Osteoblast (primary cell): ENCODE measurements around the gene SEM1. TPM values are rescaled to one million over a fixed set of nuclear protein-coding genes. Genes with fewer than 3 reads are reported as not detected.

ENCODE experiments used
- DNase-seq: peaks from one replicate; pipeline ENCODE4 v3.0.0; 2011; ENCODE audit warnings: low spot score, mixed read lengths; ENCODE audit not compliant: insufficient read length; ENCODE audit errors: missing footprints
- H2AFZ ChIP-seq: 2 replicates; pipeline ENCODE4 v1.6.0; 2011; ENCODE audit warnings: mild to moderate bottlenecking, low read length
- H3K27ac ChIP-seq: 2 replicates; pipeline ENCODE4 v1.5.1; 2011; ENCODE audit warnings: mild to moderate bottlenecking, low read depth, low read length, moderate library complexity
- H3K27me3 ChIP-seq: 2 replicates; pipeline ENCODE4 v1.6.0; 2012; ENCODE audit warnings: mild to moderate bottlenecking, control low read depth, inconsistent platforms, low read length, moderate library complexity; ENCODE audit not compliant: insufficient read depth
- H3K36me3 ChIP-seq: 2 replicates; pipeline ENCODE4 v1.5.1; 2011; ENCODE audit warnings: mild to moderate bottlenecking, low read length, control low read depth, moderate library complexity; ENCODE audit not compliant: insufficient read depth
- H3K4me1 ChIP-seq: 2 replicates; pipeline ENCODE4 v1.5.1; 2011; ENCODE audit warnings: mild to moderate bottlenecking, low read length, control low read depth, moderate library complexity; ENCODE audit not compliant: insufficient read depth
- H3K4me2 ChIP-seq: 2 replicates; pipeline ENCODE4 v1.6.0; 2011; ENCODE audit warnings: mild to moderate bottlenecking, low read length; ENCODE audit not compliant: insufficient read depth
- H3K4me3 ChIP-seq: fragments of 200-600 bp; sonication (generic); 3 replicates; pipeline ENCODE4 v1.5.1; 2012; ENCODE audit warnings: mild to moderate bottlenecking, low read length, inconsistent platforms; ENCODE audit not compliant: insufficient read depth
- H3K79me2 ChIP-seq: 2 replicates; pipeline ENCODE4 v1.6.0; 2012; ENCODE audit warnings: mild to moderate bottlenecking, low read length, control low read depth, inconsistent platforms; ENCODE audit not compliant: insufficient read depth
- H3K9me3 ChIP-seq: 2 replicates; pipeline ENCODE4 v1.5.1; 2011; ENCODE audit warnings: low read depth, low read length, control low read depth
- H4K20me1 ChIP-seq: 2 replicates; pipeline ENCODE4 v1.6.0; 2012; ENCODE audit warnings: mild to moderate bottlenecking, low read length, control low read depth; ENCODE audit not compliant: insufficient read depth
- CTCF ChIP-seq: IDR thresholded peaks from 2 replicates; pipeline ENCODE4 v1.5.1; 2011; ENCODE audit warnings: mild to moderate bottlenecking, low read depth, low read length, moderate library complexity; ENCODE audit errors: extremely low read depth
- total RNA-seq: library from RNA; depleted of rRNA; stranded (reverse); fragments of >200 nt; gene quantifications from 2 replicates; pipeline ENCODE4 v1.2.3, GENCODE V29; 2012

The SEM1 gene
- total RNA-seq, 1 donor, result 16.3 TPM

- Histone ChIP-seq H3K79me2 (no peaks in the 10 kb centered on the region), H4K20me1 (no peaks in the 10 kb centered on the region), H3K27me3 (peaks cover 4% of the 10 kb centered on the region), H3K4me2 (no peak overlapping the region), H3K9me3 (no peaks in the 10 kb centered on the region), H3K27ac (no peak overlapping the region), H3K36me3 (no peaks in the 10 kb centered on the region), H3K4me1 (no peaks in the 10 kb centered on the region), H3K4me3 (no peak overlapping the region), H2AFZ (no peak overlapping the region)
- no peak for DNase-seq
- TF ChIP-seq CTCF, result no peak
Measured at GRCh38 chr7:96739609-96740008, 30.0 kb upstream of the SEM1 start.

GRCh38 chr7:96739167-96739566 lies 29.5 kb upstream of the SEM1 start:
- Histone ChIP-seq H3K79me2 (no peaks in the 10 kb centered on the region), H3K36me3 (no peaks in the 10 kb centered on the region), H3K9me3 (no peaks in the 10 kb centered on the region), H3K4me2 (no peak overlapping the region), H3K4me3 (no peak overlapping the region), H3K27me3 (peaks cover 4% of the 10 kb centered on the region), H3K4me1 (no peaks in the 10 kb centered on the region), H4K20me1 (no peaks in the 10 kb centered on the region), H3K27ac (no peak overlapping the region), H2AFZ (no peak overlapping the region)
- no peak for TF ChIP-seq CTCF
- DNase-seq, result no peak

GRCh38 chr7:96738705-96739104 lies 29.1 kb upstream of the SEM1 start:
- Histone ChIP-seq H3K27me3 (peaks cover 4% of the 10 kb centered on the region), H3K4me2 (no peak overlapping the region), H4K20me1 (no peaks in the 10 kb centered on the region), H3K27ac (no peak overlapping the region), H2AFZ (no peak overlapping the region), H3K79me2 (no peaks in the 10 kb centered on the region), H3K36me3 (no peaks in the 10 kb centered on the region), H3K4me1 (no peaks in the 10 kb centered on the region), H3K9me3 (no peaks in the 10 kb centered on the region), H3K4me3 (no peak overlapping the region)
- TF ChIP-seq CTCF, result no peak
- no peak for DNase-seq

- H3K4me2 ChIP-seq, result no peak overlapping the region
- no peak for DNase-seq
- peaks cover 4% of the 10 kb centered on the region for H3K27me3 ChIP-seq
- no peaks in the 10 kb centered on the region for H3K4me1 ChIP-seq
- H3K27ac ChIP-seq, result no peak overlapping the region
- H3K9me3 ChIP-seq, result no peaks in the 10 kb centered on the region
- no peak overlapping the region for H3K4me3 ChIP-seq
- no peak overlapping the region for H2AFZ ChIP-seq
- H3K79me2 ChIP-seq, result no peaks in the 10 kb centered on the region
- H3K36me3 ChIP-seq, result no peaks in the 10 kb centered on the region
- no peaks in the 10 kb centered on the region for H4K20me1 ChIP-seq
- TF ChIP-seq CTCF, result no peak
Measured at GRCh38 chr7:96737545-96738050, 28.0 kb upstream of the SEM1 start.
